Neural cell (in vitro differentiated cells): Measurements from ENCODE around the gene ANKRD63.

Source experiments
- EP300 ChIP-seq: fragments of 450-650 bp; conservative IDR thresholded peaks from 2 replicates; pipeline ENCODE4 v1.6.1; 2014; ENCODE audit warnings: antibody characterized with exemption, mild to moderate bottlenecking, moderate library complexity; ENCODE audit not compliant: poor library complexity, severe bottlenecking
- EZH2 ChIP-seq: fragments of 200-600, 300-800 bp; shearing (Covaris generic), sonication (generic); IDR thresholded peaks from 2 replicates; pipeline ENCODE4 v1.6.1; 2014; ENCODE audit warnings: antibody characterized with exemption, low read length, borderline replicate concordance, mild to moderate bottlenecking; ENCODE audit not compliant: insufficient read depth, poor library complexity, severe bottlenecking
- MXI1 ChIP-seq: fragments of 450-650 bp; conservative IDR thresholded peaks from 2 replicates; pipeline ENCODE4 v1.6.1; 2014; ENCODE audit warnings: antibody characterized with exemption, mild to moderate bottlenecking; ENCODE audit not compliant: poor library complexity, severe bottlenecking
- POLR2AphosphoS5 ChIP-seq: IDR thresholded peaks from 2 replicates; pipeline ENCODE4 v1.6.1; 2012
- RAD21 ChIP-seq: fragments of 450-650 bp; conservative IDR thresholded peaks from 2 replicates; pipeline ENCODE4 v1.6.1; 2014; ENCODE audit warnings: antibody characterized with exemption, mild to moderate bottlenecking, moderate library complexity
- TAF1 ChIP-seq: IDR thresholded peaks from 2 replicates; pipeline ENCODE4 v1.6.1; 2012; ENCODE audit warnings: low read depth
- TF ChIP-seq, protein P1 (sequence below): fragments of 450-650 bp; IDR thresholded peaks from 2 replicates; pipeline ENCODE4 v1.5.1; 2014; ENCODE audit warnings: antibody characterized with exemption, mild to moderate bottlenecking, moderate library complexity; ENCODE audit not compliant: poor library complexity, severe bottlenecking
- TF ChIP-seq, protein P2 (sequence below): IDR thresholded peaks from 2 replicates; pipeline ENCODE4 v1.6.1; 2012; ENCODE audit warnings: borderline replicate concordance

DNA sequence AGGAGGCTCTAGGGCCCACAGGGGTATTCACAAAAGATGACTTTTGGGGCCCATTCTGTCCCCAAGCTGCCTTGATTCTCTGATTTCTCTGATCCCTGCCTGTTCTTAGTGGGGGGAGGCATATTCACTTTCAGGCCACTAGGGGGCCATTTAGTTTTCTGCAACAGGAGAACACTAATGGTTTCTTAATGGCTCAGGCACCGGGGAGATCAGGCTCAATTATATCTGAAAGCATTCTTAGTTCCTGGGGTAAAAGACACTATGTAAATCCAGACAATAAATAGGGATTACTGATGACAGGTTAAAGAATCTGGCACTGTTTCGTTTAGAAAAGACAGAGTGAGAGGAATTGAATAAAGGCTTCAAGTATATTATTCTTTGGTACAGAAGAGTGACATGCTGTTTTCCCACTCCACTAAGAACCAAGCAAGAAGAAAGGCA, 38.1 kb upstream of the ANKRD63 start:
- TF ChIP-seq TAF1 = no peak
- TF ChIP-seq, protein P1, sequence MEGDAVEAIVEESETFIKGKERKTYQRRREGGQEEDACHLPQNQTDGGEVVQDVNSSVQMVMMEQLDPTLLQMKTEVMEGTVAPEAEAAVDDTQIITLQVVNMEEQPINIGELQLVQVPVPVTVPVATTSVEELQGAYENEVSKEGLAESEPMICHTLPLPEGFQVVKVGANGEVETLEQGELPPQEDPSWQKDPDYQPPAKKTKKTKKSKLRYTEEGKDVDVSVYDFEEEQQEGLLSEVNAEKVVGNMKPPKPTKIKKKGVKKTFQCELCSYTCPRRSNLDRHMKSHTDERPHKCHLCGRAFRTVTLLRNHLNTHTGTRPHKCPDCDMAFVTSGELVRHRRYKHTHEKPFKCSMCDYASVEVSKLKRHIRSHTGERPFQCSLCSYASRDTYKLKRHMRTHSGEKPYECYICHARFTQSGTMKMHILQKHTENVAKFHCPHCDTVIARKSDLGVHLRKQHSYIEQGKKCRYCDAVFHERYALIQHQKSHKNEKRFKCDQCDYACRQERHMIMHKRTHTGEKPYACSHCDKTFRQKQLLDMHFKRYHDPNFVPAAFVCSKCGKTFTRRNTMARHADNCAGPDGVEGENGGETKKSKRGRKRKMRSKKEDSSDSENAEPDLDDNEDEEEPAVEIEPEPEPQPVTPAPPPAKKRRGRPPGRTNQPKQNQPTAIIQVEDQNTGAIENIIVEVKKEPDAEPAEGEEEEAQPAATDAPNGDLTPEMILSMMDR = peak; percentile 87
- peak; percentile 73 for TF ChIP-seq EP300
- no peak for TF ChIP-seq EZH2
- peak; percentile 56 for TF ChIP-seq RAD21
- TF ChIP-seq, protein P2, sequence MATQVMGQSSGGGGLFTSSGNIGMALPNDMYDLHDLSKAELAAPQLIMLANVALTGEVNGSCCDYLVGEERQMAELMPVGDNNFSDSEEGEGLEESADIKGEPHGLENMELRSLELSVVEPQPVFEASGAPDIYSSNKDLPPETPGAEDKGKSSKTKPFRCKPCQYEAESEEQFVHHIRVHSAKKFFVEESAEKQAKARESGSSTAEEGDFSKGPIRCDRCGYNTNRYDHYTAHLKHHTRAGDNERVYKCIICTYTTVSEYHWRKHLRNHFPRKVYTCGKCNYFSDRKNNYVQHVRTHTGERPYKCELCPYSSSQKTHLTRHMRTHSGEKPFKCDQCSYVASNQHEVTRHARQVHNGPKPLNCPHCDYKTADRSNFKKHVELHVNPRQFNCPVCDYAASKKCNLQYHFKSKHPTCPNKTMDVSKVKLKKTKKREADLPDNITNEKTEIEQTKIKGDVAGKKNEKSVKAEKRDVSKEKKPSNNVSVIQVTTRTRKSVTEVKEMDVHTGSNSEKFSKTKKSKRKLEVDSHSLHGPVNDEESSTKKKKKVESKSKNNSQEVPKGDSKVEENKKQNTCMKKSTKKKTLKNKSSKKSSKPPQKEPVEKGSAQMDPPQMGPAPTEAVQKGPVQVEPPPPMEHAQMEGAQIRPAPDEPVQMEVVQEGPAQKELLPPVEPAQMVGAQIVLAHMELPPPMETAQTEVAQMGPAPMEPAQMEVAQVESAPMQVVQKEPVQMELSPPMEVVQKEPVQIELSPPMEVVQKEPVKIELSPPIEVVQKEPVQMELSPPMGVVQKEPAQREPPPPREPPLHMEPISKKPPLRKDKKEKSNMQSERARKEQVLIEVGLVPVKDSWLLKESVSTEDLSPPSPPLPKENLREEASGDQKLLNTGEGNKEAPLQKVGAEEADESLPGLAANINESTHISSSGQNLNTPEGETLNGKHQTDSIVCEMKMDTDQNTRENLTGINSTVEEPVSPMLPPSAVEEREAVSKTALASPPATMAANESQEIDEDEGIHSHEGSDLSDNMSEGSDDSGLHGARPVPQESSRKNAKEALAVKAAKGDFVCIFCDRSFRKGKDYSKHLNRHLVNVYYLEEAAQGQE = peak; percentile 56
- TF ChIP-seq MXI1 = no peak
- TF ChIP-seq POLR2AphosphoS5 = peak; percentile 57
